Stimulated activated CD8-positive, alpha-beta memory T cell treated with anti-CD3 and anti-CD28 coated beads, Interleukin-2, amount 100 ng/mL, for 1 hour (primary cell): ENCODE results near the gene MAN1C1.

Experiments
- DNase-seq, 2 donors: peaks; one replicate each; pipeline ENCODE4 v3.0.0-alpha.2; 2020; ENCODE audit warnings: low read depth in 2 of 2

The MAN1C1 gene

GRCh38 chr1:25763493-25763892 lies 146.9 kb downstream of the MAN1C1 start:
- no peak for DNase-seq

GRCh38 chr1:25765136-25765922 lies 148.7 kb downstream of the MAN1C1 start:
- DNase-seq: no peak

GRCh38 chr1:25765923-25766589 lies 149.5 kb downstream of the MAN1C1 start:
- no peak for DNase-seq

GRCh38 chr1:25766721-25767436 lies 150.3 kb downstream of the MAN1C1 start:
- DNase-seq: no peak

GRCh38 chr1:25767437-25767770 lies 150.8 kb downstream of the MAN1C1 start:
- DNase-seq: no peak

GRCh38 chr1:25768999-25769398 lies 152.4 kb downstream of the MAN1C1 start:
- no peak for DNase-seq

- DNase-seq: no peak
Measured at GRCh38 chr1:25769625-25770383, 153.2 kb downstream of the MAN1C1 start.

GRCh38 chr1:25770541-25771220 lies 154.1 kb downstream of the MAN1C1 start:
- DNase-seq: no peak

GRCh38 chr1:25771221-25772114 lies 154.9 kb downstream of the MAN1C1 start:
- DNase-seq: no peak

- no peak for DNase-seq
Measured at GRCh38 chr1:25772164-25772563, 155.6 kb downstream of the MAN1C1 start.

GRCh38 chr1:25772692-25773245 lies 156.2 kb downstream of the MAN1C1 start:
- no peak for DNase-seq

GRCh38 chr1:25773441-25774125 lies 157.0 kb downstream of the MAN1C1 start:
- DNase-seq: no peak

- no peak for DNase-seq
Measured at GRCh38 chr1:25774206-25774803, 157.7 kb downstream of the MAN1C1 start.

- peak; percentile 60 to 70 for DNase-seq
Measured at GRCh38 chr1:25774921-25775771, 158.6 kb downstream of the MAN1C1 start.

- no peak for DNase-seq
Measured at GRCh38 chr1:25779388-25779787, 162.8 kb downstream of the MAN1C1 start.

- no peak for DNase-seq
Measured at GRCh38 chr1:25779894-25780293, 163.3 kb downstream of the MAN1C1 start.

GRCh38 chr1:25780318-25781129 lies 163.9 kb downstream of the MAN1C1 start:
- DNase-seq: no peak

- DNase-seq: no peak
Measured at GRCh38 chr1:25781130-25781433, 164.5 kb downstream of the MAN1C1 start.
